GM13977 (cell line): Measurements from ENCODE around the gene HERC5.

ENCODE experiments used
- DNase-seq: peaks from one replicate; pipeline ENCODE4 v3.0.0; 2012; ENCODE audit warnings: low spot score
- in situ Hi-C: fragments of 300-500 bp; cut with MboI; formaldehyde crosslinking; loops from one replicate; pipeline ENCODE4 v1.12.0; 2022; ENCODE audit warnings: low sequenced_read_pairs, low pct_unique_long_range_greater_than_20kb, mixed read lengths, inconsistent platforms; ENCODE audit not compliant: unreplicated experiment
- TF ChIP-seq, protein P1 (sequence below): IDR thresholded peaks from 2 replicates; pipeline ENCODE4 v1.5.1; 2012; ENCODE audit warnings: mild to moderate bottlenecking, control low read depth; ENCODE audit not compliant: insufficient read depth; ENCODE audit errors: extremely low read depth, missing control alignments

The HERC5 gene

DNA sequence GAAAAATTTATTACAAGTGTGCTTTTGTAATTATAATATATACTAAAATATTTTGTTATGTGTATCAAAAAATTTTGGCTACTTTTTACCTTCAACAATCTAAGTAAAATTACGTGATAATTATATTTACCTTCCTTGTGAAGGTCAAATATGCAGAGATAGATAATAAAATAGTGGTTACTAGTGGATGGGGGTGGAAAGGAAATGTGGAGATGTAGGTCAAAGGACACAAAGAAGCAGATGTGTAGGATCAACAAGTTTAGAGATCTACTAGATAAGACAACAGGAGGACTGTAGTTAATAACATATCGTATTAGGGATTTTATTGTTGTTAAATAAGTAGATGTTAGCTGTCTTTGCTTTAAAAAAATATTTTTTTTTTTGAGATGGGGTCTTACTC is 21.3 kb downstream of the HERC5 start:
- in situ Hi-C loops: no loop called here
- no peak for DNase-seq
- TF ChIP-seq, protein P1, sequence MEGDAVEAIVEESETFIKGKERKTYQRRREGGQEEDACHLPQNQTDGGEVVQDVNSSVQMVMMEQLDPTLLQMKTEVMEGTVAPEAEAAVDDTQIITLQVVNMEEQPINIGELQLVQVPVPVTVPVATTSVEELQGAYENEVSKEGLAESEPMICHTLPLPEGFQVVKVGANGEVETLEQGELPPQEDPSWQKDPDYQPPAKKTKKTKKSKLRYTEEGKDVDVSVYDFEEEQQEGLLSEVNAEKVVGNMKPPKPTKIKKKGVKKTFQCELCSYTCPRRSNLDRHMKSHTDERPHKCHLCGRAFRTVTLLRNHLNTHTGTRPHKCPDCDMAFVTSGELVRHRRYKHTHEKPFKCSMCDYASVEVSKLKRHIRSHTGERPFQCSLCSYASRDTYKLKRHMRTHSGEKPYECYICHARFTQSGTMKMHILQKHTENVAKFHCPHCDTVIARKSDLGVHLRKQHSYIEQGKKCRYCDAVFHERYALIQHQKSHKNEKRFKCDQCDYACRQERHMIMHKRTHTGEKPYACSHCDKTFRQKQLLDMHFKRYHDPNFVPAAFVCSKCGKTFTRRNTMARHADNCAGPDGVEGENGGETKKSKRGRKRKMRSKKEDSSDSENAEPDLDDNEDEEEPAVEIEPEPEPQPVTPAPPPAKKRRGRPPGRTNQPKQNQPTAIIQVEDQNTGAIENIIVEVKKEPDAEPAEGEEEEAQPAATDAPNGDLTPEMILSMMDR: no peak

DNA sequence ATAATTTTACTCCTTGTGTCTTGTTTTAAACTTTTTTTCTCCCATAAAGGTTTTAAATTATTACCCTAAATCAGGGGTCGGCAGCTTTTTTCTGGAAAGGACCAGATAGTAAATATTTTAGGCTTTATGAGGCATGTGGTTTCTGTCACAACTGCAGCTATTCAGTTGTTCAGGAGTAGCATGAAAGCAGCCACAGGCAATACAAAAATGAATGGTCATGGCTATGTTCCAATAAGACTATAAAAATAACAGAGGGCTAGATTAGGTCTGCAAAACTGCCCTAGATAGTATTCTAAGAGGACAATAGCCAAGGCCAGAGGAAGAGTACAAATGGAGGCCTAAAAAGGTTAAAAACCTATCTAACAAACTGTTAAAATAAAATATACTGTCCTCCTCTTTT is 24.6 kb downstream of the HERC5 start:
- in situ Hi-C loops: no loop called here
- TF ChIP-seq, protein P1: no peak
- DNase-seq: no peak

DNA sequence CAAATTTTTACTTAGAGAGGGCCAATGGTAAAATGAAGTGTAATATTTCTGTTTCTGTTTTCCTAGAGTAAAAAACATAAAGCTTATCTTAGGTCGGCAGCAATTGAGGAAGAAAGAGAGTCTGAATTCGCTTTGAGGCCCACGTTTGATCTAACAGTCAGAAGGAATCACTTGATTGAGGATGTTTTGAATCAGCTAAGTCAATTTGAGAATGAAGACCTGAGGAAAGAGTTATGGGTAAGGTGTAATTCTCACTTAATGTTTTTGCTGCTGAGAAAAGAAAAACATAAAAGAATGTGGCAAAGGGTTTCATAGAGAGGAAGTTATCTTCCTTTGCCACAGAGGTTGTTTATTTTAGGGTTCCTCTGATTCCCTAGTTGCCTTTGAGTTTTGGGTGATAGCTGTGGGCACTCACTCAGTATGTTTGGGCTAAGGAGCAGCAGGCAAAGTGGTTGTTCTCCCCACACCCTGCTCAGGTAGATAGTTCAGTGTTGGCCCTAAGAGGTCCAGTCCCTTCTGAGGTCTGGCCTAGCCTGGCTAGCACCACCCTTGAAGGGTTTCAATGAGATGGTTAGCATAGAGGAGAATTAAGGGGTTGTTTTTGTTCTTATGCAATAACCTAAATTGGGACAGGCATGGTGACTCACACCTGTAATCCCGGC is 32.3 kb downstream of the HERC5 start:
- in situ Hi-C loops: no loop called here
- DNase-seq: no peak
- TF ChIP-seq, protein P1: no peak

DNA sequence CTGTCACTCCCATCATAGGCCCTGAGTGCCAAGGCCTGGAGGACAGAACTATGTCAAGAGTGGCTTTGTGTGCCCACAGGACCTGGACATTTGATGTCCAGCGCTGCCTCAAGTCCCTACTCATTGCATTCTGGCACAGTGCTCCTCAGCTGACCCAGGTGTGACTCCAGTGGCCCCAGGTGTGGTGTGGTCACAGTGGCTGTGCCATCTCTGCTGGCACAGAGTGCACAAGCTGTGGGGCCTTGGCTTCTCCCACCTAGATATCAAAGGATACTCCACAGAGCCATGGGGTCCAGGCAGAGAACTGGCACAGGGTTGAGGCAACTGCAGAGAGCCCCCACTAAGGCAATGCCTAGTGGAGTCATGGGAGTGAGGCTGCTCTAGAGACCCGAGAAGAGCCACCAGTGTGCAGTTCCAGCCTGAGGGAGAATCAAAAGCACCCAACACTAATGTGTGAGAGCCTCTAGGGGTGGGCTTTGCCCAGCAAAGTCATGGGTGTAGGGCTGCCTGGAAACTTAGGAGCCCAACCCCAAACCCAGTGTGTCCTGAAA is 41.0 kb downstream of the HERC5 start:
- no peak for DNase-seq
- TF ChIP-seq, protein P1: no peak
- in situ Hi-C loops: no loop called here

DNA sequence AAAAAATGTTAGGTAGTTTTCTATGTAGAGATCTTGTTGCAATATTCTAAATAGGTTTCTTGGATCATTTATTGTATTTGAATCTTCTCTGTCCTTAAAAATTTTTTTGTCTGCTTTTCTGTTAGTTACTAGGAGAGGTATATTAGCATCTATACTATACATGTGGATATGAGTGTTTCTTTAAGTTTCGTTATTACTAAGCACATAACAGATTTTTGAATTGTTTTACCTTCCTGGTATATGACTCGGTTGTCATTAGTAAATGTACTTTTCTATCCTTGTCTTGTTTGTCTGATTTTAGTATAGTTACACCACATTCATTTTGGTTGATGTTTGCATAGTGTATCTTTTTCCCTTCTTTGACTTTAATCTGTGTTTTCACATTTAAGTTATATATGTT is 46.4 kb downstream of the HERC5 start:
- TF ChIP-seq, protein P1: no peak
- no peak for DNase-seq
- in situ Hi-C loops: loop anchor here (25.0 kb wide), 1 partner anchor 466 kb away; no protein-coding TSS in a partner anchor

DNA sequence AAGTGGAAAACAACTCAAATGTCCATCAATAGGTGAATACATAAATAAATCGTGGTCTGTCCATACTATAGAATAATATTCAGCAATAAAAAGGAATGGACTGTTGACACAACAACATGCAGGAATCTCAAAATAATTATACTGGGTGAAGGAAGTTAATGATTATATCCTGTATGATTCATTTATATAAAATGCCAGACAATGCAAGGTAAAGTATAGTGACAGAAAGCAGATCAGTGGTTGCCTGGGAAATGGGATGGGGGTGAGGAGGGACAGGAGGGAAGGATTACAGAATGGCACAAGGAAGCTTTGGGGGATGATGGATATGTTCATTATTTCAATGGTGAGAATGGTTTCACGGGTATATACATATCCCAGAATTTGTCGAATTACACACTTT is 54.3 kb downstream of the HERC5 start:
- in situ Hi-C loops: loop anchor here (10.0 to 25.0 kb wide), 2 partner anchors 136 to 474 kb away; partner anchors contain the start of gene HERC6
- TF ChIP-seq, protein P1: no peak
- DNase-seq: no peak
